ENCODE data around the gene NCBP2L. TPM values are rescaled to one million over a fixed set of nuclear protein-coding genes. Genes with fewer than 3 reads are reported as not detected.

NCBP2L gene
- total and polyA plus RNA-seq, 2 experiments from 2014 or later: not detected

DNA sequence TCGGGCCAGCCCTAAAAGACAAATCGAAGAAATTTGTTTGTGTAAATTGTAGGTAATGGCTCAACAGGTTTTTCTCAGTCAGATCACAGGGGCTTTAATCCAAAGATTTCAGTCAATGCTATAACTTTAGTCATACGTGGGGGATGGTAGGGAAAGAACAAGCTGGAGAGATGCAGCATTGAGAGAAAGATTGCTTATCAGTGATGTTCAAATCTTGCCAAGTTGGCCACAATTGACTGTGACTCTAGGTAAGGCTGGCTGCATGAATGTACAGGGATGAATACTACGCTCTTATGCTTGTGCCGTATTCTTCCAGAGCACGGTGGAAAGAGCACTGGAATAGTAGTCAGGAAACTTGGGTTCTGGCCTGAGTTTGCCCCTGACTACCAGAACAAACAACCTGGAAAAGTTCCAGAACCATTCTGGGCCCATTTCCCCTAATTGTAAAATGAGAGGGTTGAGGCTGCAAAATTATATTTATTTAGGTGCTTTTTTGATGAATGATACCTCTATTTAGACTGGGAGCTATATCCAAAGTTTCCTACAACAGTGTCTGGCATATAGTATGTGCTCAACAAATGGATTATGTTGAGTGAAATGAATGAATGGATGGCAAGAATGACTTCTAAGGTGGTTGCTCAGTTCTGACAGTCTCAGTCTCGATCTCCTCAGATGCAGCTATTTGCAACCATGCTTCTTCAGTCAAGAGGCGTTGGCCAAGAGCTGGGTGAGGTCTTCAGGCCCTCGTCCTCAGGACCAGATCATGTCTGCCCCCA, 46.4 kb upstream of the NCBP2L start (continued):
- TF ChIP-seq, protein P1, sequence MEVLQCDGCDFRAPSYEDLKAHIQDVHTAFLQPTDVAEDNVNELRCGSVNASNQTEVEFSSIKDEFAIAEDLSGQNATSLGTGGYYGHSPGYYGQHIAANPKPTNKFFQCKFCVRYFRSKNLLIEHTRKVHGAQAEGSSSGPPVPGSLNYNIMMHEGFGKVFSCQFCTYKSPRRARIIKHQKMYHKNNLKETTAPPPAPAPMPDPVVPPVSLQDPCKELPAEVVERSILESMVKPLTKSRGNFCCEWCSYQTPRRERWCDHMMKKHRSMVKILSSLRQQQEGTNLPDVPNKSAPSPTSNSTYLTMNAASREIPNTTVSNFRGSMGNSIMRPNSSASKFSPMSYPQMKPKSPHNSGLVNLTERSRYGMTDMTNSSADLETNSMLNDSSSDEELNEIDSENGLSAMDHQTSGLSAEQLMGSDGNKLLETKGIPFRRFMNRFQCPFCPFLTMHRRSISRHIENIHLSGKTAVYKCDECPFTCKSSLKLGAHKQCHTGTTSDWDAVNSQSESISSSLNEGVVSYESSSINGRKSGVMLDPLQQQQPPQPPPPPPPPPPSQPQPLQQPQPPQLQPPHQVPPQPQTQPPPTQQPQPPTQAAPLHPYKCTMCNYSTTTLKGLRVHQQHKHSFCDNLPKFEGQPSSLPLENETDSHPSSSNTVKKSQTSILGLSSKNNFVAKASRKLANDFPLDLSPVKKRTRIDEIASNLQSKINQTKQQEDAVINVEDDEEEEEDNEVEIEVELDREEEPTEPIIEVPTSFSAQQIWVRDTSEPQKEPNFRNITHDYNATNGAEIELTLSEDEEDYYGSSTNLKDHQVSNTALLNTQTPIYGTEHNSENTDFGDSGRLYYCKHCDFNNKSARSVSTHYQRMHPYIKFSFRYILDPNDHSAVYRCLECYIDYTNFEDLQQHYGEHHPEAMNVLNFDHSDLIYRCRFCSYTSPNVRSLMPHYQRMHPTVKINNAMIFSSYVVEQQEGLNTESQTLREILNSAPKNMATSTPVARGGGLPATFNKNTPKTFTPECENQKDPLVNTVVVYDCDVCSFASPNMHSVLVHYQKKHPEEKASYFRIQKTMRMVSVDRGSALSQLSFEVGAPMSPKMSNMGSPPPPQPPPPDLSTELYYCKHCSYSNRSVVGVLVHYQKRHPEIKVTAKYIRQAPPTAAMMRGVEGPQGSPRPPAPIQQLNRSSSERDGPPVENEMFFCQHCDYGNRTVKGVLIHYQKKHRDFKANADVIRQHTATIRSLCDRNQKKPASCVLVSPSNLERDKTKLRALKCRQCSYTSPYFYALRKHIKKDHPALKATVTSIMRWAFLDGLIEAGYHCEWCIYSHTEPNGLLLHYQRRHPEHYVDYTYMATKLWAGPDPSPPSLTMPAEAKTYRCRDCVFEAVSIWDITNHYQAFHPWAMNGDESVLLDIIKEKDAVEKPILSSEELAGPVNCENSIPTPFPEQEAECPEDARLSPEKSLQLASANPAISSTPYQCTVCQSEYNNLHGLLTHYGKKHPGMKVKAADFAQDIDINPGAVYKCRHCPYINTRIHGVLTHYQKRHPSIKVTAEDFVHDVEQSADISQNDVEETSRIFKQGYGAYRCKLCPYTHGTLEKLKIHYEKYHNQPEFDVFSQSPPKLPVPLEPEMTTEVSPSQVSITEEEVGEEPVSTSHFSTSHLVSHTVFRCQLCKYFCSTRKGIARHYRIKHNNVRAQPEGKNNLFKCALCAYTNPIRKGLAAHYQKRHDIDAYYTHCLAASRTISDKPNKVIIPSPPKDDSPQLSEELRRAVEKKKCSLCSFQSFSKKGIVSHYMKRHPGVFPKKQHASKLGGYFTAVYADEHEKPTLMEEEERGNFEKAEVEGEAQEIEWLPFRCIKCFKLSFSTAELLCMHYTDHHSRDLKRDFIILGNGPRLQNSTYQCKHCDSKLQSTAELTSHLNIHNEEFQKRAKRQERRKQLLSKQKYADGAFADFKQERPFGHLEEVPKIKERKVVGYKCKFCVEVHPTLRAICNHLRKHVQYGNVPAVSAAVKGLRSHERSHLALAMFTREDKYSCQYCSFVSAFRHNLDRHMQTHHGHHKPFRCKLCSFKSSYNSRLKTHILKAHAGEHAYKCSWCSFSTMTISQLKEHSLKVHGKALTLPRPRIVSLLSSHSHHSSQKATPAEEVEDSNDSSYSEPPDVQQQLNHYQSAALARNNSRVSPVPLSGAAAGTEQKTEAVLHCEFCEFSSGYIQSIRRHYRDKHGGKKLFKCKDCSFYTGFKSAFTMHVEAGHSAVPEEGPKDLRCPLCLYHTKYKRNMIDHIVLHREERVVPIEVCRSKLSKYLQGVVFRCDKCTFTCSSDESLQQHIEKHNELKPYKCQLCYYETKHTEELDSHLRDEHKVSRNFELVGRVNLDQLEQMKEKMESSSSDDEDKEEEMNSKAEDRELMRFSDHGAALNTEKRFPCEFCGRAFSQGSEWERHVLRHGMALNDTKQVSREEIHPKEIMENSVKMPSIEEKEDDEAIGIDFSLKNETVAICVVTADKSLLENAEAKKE (CRISPR knock-in tag; IDR thresholded peaks at IDR 0.05): no peak
- no peak for TF ChIP-seq NANOG (IDR thresholded peaks at IDR 0.05; ENCODE audit: borderline replicate concordance)

DNA sequence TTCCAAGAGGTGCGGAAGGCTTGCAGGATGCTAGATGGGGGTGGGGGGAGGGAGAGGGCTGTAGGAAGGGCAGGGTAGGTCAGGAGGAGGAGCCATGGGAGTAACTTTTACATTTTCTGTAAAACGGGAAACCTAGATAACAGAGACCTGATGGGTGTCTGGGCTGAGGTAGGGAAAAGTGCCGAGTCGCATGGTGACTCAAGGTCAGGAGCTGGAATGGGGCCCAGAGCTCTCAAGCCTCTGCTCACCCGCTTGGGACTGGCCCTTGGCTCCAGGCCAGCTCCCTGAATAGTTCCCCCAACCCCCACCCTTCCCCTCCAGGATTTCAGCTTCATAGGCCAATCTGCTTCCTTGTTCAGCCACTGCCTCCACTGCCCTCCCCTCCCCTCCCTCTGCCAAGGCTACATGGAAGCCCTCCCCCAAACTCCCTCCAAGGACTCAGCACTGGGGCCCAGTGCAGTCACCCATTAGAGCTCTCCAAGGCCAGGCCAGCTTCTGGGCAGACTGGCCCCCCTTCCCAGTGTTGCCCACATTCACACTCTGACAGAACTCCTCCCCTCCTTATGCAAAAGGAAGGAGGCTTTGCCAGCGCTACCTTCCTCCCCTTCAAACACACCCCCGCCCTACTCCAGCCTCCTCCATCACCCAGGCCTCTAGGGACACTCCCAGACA, 45.6 kb upstream of the NCBP2L start:
- Histone ChIP-seq H3K36me3 (ENCODE audit: insufficient read depth) (no peaks in the 10 kb centered on the region), H3F3A (replicated peaks; ENCODE audit: low read depth) (no peaks in the 10 kb centered on the region), H3K79me2 (replicated peaks; ENCODE audit: insufficient read depth) (no peaks in the 10 kb centered on the region), H3K27ac (ENCODE audit: low read depth) (no peak overlapping the region), H3K9me2 (ENCODE audit: insufficient read depth) (no peaks in the 10 kb centered on the region), H4K20me1 (replicated peaks; ENCODE audit: insufficient read depth) (no peaks in the 10 kb centered on the region), H3K4me1 (ENCODE audit: insufficient read depth) (peaks cover 29% of the 10 kb centered on the region), H3K4me3 (no peak overlapping the region), H2AFZ (no peak overlapping the region), H3K4me2 (peak overlapping the region; percentile 38; the same call in 1 of the 2 replicates), H3K27me3 (ENCODE audit: insufficient read depth) (no peaks in the 10 kb centered on the region)
- ATAC-seq: peak; percentile 77
- Mint-ChIP-seq H3K27ac (peak overlapping the region; percentile 36; the same call in 1 of the 2 replicates), H3K9me3 (no peaks in the 10 kb centered on the region), H3K4me1 (peaks cover 40% of the 10 kb centered on the region), H3K4me3 (no peak overlapping the region), H3K27me3 (ENCODE audit: insufficient read depth, low read depth, poor library complexity) (peaks cover 2% of the 10 kb centered on the region), H3K36me3 (ENCODE audit: low read depth) (no peaks in the 10 kb centered on the region)
- peak; percentile 42 for DNase-seq (ENCODE audit: low spot score)
- TF ChIP-seq, protein P2, sequence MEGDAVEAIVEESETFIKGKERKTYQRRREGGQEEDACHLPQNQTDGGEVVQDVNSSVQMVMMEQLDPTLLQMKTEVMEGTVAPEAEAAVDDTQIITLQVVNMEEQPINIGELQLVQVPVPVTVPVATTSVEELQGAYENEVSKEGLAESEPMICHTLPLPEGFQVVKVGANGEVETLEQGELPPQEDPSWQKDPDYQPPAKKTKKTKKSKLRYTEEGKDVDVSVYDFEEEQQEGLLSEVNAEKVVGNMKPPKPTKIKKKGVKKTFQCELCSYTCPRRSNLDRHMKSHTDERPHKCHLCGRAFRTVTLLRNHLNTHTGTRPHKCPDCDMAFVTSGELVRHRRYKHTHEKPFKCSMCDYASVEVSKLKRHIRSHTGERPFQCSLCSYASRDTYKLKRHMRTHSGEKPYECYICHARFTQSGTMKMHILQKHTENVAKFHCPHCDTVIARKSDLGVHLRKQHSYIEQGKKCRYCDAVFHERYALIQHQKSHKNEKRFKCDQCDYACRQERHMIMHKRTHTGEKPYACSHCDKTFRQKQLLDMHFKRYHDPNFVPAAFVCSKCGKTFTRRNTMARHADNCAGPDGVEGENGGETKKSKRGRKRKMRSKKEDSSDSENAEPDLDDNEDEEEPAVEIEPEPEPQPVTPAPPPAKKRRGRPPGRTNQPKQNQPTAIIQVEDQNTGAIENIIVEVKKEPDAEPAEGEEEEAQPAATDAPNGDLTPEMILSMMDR (conservative IDR thresholded peaks at IDR 0.05; ENCODE audit: low read depth in 2 of 2): no peak
- TF ChIP-seq EZH2phosphoT487 (IDR thresholded peaks at IDR 0.05; ENCODE audit: unreplicated experiment) (no peak), STAT1 (IDR thresholded peaks at IDR 0.05; ENCODE audit: unreplicated experiment) (no peak)
- TF ChIP-seq, protein P3, sequence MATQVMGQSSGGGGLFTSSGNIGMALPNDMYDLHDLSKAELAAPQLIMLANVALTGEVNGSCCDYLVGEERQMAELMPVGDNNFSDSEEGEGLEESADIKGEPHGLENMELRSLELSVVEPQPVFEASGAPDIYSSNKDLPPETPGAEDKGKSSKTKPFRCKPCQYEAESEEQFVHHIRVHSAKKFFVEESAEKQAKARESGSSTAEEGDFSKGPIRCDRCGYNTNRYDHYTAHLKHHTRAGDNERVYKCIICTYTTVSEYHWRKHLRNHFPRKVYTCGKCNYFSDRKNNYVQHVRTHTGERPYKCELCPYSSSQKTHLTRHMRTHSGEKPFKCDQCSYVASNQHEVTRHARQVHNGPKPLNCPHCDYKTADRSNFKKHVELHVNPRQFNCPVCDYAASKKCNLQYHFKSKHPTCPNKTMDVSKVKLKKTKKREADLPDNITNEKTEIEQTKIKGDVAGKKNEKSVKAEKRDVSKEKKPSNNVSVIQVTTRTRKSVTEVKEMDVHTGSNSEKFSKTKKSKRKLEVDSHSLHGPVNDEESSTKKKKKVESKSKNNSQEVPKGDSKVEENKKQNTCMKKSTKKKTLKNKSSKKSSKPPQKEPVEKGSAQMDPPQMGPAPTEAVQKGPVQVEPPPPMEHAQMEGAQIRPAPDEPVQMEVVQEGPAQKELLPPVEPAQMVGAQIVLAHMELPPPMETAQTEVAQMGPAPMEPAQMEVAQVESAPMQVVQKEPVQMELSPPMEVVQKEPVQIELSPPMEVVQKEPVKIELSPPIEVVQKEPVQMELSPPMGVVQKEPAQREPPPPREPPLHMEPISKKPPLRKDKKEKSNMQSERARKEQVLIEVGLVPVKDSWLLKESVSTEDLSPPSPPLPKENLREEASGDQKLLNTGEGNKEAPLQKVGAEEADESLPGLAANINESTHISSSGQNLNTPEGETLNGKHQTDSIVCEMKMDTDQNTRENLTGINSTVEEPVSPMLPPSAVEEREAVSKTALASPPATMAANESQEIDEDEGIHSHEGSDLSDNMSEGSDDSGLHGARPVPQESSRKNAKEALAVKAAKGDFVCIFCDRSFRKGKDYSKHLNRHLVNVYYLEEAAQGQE (IDR thresholded peaks at IDR 0.05; ENCODE audit: unreplicated experiment): no peak

Data from GM23338 (cell line).